Activated CD8-positive, alpha-beta T cell treated with anti-CD3 and anti-CD28 coated beads for 36 hours (primary cell): ENCODE results near the gene CEMIP. TPM values are rescaled to one million over a fixed set of nuclear protein-coding genes. Genes with fewer than 3 reads are reported as not detected.

ENCODE experiments used
- ATAC-seq: fragments of 200-7000 bp; cut with Tn5 transposase; one replicate; pipeline ENCODE4 v1.10.0; 2021; ENCODE audit warnings: mild to moderate bottlenecking, moderate library complexity
- CTCF ChIA-PET: fragments of 350-600 bp; sonication (Branson Sonifier 250); formaldehyde crosslinking; loops from one replicate; lab custom pipeline; 2021; ENCODE audit warnings: antibody characterized with exemption; lab: Charles Lee
- POLR2A ChIA-PET: fragments of 350-600 bp; sonication (Branson Sonifier 250); formaldehyde crosslinking; loops from one replicate; lab custom pipeline; 2021; ENCODE audit warnings: antibody characterized with exemption; lab: Charles Lee
- DNase-seq: peaks from one replicate; pipeline ENCODE4 v3.0.0-alpha.2; 2020
- H3K27ac Mint-ChIP-seq: one replicate; pipeline ENCODE4 v1.8.0; 2021; ENCODE audit warnings: mild to moderate bottlenecking, mixed read lengths
- H3K27me3 Mint-ChIP-seq: one replicate; pipeline ENCODE4 v1.8.0; 2021; ENCODE audit warnings: mixed read lengths
- H3K36me3 Mint-ChIP-seq: one replicate; pipeline ENCODE4 v1.8.0; 2021; ENCODE audit warnings: low read depth, mixed read lengths
- H3K4me1 Mint-ChIP-seq: one replicate; pipeline ENCODE4 v1.8.0; 2021; ENCODE audit warnings: low read depth, mixed read lengths
- H3K4me3 Mint-ChIP-seq: one replicate; pipeline ENCODE4 v1.8.0; 2021; ENCODE audit warnings: mild to moderate bottlenecking, moderate library complexity, mixed read lengths
- H3K9me3 Mint-ChIP-seq: one replicate; pipeline ENCODE4 v1.8.0; 2021; ENCODE audit warnings: mixed read lengths
- intact Hi-C: fragments of 100-400 bp; cut with micrococcal nuclease; formaldehyde crosslinking; loops from one replicate; pipeline ENCODE4 v1.10.0; 2022
- total RNA-seq, 2 experiments: library from RNA; stranded (reverse); gene quantifications; one replicate each; pipeline ENCODE4 v1.2.3, GENCODE V29; 2021
- TF ChIP-seq, protein P1 (sequence below): fragments of 200-600 bp; IDR thresholded peaks from one replicate; pipeline ENCODE4 v1.8.0; 2022; ENCODE audit warnings: antibody characterized with exemption, mild to moderate bottlenecking

Gene CEMIP
- total RNA-seq, 2 experiments from 2014 or later, result not detected

DNA sequence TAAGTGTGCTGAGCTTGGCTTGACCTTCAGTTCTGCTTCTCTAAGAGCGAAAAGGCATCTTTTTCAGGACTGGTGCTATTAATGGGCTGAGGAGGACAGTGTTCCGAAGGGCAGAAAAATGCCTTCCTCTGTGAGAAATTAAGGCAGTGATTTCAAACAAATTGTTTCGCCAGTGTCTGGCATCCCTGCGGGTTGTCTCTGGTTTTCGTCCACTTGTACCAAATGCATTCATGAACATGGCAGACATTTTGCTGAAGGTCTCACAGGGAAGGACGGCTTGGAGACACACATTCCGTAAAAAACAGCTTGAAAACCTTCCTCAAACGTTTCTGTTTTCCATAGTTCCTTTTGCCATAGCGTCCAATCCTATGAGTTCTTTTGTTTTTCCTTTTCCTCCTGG lies 57.1 kb downstream of the CEMIP start:
- TF ChIP-seq, protein P1, sequence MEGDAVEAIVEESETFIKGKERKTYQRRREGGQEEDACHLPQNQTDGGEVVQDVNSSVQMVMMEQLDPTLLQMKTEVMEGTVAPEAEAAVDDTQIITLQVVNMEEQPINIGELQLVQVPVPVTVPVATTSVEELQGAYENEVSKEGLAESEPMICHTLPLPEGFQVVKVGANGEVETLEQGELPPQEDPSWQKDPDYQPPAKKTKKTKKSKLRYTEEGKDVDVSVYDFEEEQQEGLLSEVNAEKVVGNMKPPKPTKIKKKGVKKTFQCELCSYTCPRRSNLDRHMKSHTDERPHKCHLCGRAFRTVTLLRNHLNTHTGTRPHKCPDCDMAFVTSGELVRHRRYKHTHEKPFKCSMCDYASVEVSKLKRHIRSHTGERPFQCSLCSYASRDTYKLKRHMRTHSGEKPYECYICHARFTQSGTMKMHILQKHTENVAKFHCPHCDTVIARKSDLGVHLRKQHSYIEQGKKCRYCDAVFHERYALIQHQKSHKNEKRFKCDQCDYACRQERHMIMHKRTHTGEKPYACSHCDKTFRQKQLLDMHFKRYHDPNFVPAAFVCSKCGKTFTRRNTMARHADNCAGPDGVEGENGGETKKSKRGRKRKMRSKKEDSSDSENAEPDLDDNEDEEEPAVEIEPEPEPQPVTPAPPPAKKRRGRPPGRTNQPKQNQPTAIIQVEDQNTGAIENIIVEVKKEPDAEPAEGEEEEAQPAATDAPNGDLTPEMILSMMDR, result no peak
- ChIA-PET POLR2A (no interaction called here), CTCF (no interaction called here)
- intact Hi-C loops, result no loop called here
- no peaks in the 10 kb centered on the region for H3K4me1 Mint-ChIP-seq
- no peak overlapping the region for H3K27ac Mint-ChIP-seq
- no peaks in the 10 kb centered on the region for H3K9me3 Mint-ChIP-seq
- DNase-seq, result no peak
- H3K4me3 Mint-ChIP-seq, result no peak overlapping the region
- peaks cover 4% of the 10 kb centered on the region for H3K27me3 Mint-ChIP-seq
- no peaks in the 10 kb centered on the region for H3K36me3 Mint-ChIP-seq
- ATAC-seq, result no peak

DNA sequence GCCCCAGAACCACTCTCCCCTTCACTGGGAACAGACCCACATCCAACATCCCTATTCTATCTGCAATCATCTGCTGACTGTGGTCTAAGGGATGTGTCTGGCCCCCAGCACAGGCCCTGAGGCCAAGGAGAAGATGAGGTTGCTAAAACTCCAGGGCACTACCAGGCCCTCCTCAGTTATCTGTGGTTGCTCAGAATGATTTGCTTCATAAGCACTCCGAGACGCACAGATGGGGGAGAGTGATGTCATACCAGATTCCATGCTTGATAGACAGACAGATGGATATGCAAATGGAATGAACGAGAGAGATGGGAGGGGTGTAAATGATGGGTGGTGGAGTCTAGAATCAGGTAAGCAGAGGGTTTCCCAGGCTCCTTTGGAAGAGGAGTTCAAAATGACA lies 57.8 kb downstream of the CEMIP start:
- H3K4me3 Mint-ChIP-seq, result no peak overlapping the region
- TF ChIP-seq, protein P1, result no peak
- DNase-seq (no peak), ATAC-seq (no peak)
- POLR2A ChIA-PET, result no interaction called here
- H3K9me3 Mint-ChIP-seq, result no peaks in the 10 kb centered on the region
- H3K4me1 Mint-ChIP-seq, result no peaks in the 10 kb centered on the region
- no peaks in the 10 kb centered on the region for H3K36me3 Mint-ChIP-seq
- intact Hi-C loops, result no loop called here
- no peak overlapping the region for H3K27ac Mint-ChIP-seq
- peaks cover 7% of the 10 kb centered on the region for H3K27me3 Mint-ChIP-seq
- CTCF ChIA-PET, result no interaction called here

DNA sequence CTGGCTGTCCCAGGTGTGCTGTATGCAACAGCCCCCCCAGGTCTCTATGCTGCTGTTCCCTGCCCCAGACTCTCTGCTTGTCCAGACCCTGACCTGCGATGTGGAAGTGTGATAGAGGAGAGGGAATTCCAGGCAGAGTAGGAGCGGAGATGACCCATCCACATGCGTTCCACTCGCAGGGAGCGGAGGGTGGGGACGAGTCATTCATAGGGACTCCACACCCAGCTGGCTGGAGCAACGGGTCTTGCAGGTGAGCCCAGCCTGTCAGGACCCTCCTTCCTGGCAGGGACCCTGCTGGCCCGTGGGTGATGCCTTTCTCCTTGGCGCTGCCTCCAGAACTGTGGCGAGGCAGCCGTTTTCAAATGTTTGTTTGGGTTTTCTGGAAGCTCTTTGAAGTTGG lies 58.8 kb downstream of the CEMIP start:
- intact Hi-C loops, result no loop called here

DNA sequence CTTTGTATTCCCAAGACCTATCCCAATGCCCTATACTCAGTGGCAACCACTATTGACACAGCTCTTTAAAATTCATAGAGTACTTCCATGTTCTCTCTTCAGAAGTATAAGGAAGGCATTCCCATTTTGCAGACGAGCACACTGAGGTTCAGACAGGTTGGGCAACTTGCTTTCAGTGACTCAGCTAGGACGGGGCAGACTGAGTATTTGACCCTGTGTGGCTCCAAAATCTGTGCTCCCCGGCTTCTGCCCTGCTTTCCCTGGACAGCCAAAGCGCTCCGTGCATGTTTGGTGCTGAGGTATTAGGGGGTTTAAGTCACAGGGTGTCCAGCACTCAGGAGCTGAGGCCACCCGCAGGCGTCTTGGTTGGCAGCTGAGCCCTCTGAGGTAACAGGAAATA lies 59.5 kb downstream of the CEMIP start:
- ATAC-seq (no peak), DNase-seq (no peak)
- Mint-ChIP-seq H3K4me1 (no peaks in the 10 kb centered on the region), H3K27me3 (peaks cover 7% of the 10 kb centered on the region), H3K27ac (no peak overlapping the region), H3K9me3 (no peaks in the 10 kb centered on the region), H3K36me3 (no peaks in the 10 kb centered on the region), H3K4me3 (no peak overlapping the region)
- ChIA-PET CTCF (no interaction called here), POLR2A (no interaction called here)
- intact Hi-C loops, result no loop called here
- TF ChIP-seq, protein P1, result no peak

More for the DNA sequence above, 58.8 kb downstream of the CEMIP start:
- Mint-ChIP-seq H3K27ac (no peak overlapping the region), H3K9me3 (no peaks in the 10 kb centered on the region), H3K4me1 (no peaks in the 10 kb centered on the region), H3K36me3 (no peaks in the 10 kb centered on the region), H3K27me3 (peaks cover 7% of the 10 kb centered on the region), H3K4me3 (no peak overlapping the region)
- POLR2A ChIA-PET, result no interaction called here
- DNase-seq (no peak), ATAC-seq (no peak)
- CTCF ChIA-PET, result no interaction called here
- TF ChIP-seq, protein P1, result no peak

DNA sequence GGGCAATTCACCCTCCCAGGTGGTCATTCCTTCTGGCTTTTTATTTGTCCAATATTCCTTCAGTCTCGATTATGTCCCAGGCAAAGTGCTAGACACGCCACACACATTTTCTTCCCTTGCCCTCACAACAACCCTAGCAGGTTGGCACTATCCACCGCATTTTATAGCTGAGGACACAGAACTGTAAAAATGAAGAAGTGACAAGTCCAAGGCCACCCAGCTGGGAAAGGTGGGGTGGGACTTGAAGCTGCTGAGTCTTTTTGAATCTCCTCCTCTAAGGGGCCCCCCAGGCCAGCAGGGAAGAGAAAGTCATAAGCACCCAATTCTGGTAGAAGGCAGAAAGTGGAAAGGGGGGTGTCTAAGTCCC lies 60.6 kb downstream of the CEMIP start:
- POLR2A ChIA-PET, result no interaction called here
- TF ChIP-seq, protein P1, result no peak
- Mint-ChIP-seq H3K4me3 (no peak overlapping the region), H3K27ac (no peak overlapping the region), H3K36me3 (no peaks in the 10 kb centered on the region), H3K9me3 (no peaks in the 10 kb centered on the region), H3K4me1 (no peaks in the 10 kb centered on the region), H3K27me3 (peaks cover 7% of the 10 kb centered on the region)
- ATAC-seq (no peak), DNase-seq (no peak)
- CTCF ChIA-PET, result no interaction called here
- intact Hi-C loops, result no loop called here
